SK-N-SH treated with all-trans-retinoic acid at 6 μM for 48 hours (cell line): ENCODE data around the gene CTNND2.

ENCODE experiments used
- ATAC-seq: fragments of 200-7000 bp; cut with Tn5 transposase; 3 replicates; pipeline ENCODE4 v1.9.1; 2020; ENCODE audit warnings: mild to moderate bottlenecking, moderate library complexity
- ARNTL ChIP-seq: fragments of 450-650 bp; formaldehyde crosslinking; IDR thresholded peaks from 2 replicates; pipeline ENCODE4 v1.5.0; 2020; ENCODE audit warnings: low read depth, mild to moderate bottlenecking, moderate library complexity, borderline replicate concordance
- BACH2 ChIP-seq: fragments of 250-450 bp; sonication (Bioruptor Pico); IDR thresholded peaks from 2 replicates; pipeline ENCODE4 v1.9.0; 2021; ENCODE audit warnings: mild to moderate bottlenecking, borderline replicate concordance
- CREB5 ChIP-seq: fragments of 250-450 bp; sonication (Bioruptor Pico); IDR thresholded peaks from 2 replicates; pipeline ENCODE4 v1.5.1; 2020; ENCODE audit warnings: low read depth, mild to moderate bottlenecking, moderate library complexity
- ESRRG ChIP-seq: fragments of 250-450 bp; sonication (Bioruptor Pico); IDR thresholded peaks from 2 replicates; pipeline ENCODE4 v1.6.1; 2021; ENCODE audit warnings: mild to moderate bottlenecking
- ISL1 ChIP-seq: fragments of 250-450 bp; sonication (Bioruptor Pico); IDR thresholded peaks from 2 replicates; pipeline ENCODE4 v2.1.2; 2022; ENCODE audit warnings: mild to moderate bottlenecking, moderate library complexity
- OSR1 ChIP-seq: fragments of 250-450 bp; sonication (Bioruptor Pico); IDR thresholded peaks from 2 replicates; pipeline ENCODE4 v1.8.0; 2022; ENCODE audit warnings: moderate library complexity, mild to moderate bottlenecking, inconsistent platforms
- PPARA ChIP-seq: fragments of 250-450 bp; sonication (Bioruptor Pico); IDR thresholded peaks from 2 replicates; pipeline ENCODE4 v1.5.0; 2020; ENCODE audit warnings: mild to moderate bottlenecking, borderline replicate concordance
- RARB ChIP-seq: fragments of 250-450 bp; sonication (Bioruptor Pico); IDR thresholded peaks from 2 replicates; pipeline ENCODE4 v1.8.0; 2021; ENCODE audit warnings: mild to moderate bottlenecking, moderate library complexity
- TCF4 ChIP-seq: fragments of 250-450 bp; sonication (Bioruptor Pico); IDR thresholded peaks from 2 replicates; pipeline ENCODE4 v1.8.0; 2021; ENCODE audit warnings: mild to moderate bottlenecking, moderate library complexity, borderline replicate concordance
- TOX ChIP-seq: fragments of 250-450 bp; sonication (Bioruptor Pico); IDR thresholded peaks from 2 replicates; pipeline ENCODE4 v1.8.0; 2021; ENCODE audit warnings: mild to moderate bottlenecking, moderate library complexity, borderline replicate concordance
- ZC3H10 ChIP-seq: fragments of 250-450 bp; sonication (Bioruptor Pico); IDR thresholded peaks from 2 replicates; pipeline ENCODE4 v1.5.1; 2021; ENCODE audit warnings: mild to moderate bottlenecking, moderate library complexity
- ZFP30 ChIP-seq: fragments of 450-650 bp; formaldehyde crosslinking; IDR thresholded peaks from 2 replicates; pipeline ENCODE4 v1.5.0; 2022; ENCODE audit warnings: mild to moderate bottlenecking, moderate library complexity
- ZNF565 ChIP-seq: fragments of 450-650 bp; formaldehyde crosslinking; conservative IDR thresholded peaks from 2 replicates; pipeline ENCODE4 v1.5.0; 2020; ENCODE audit warnings: low read depth, mild to moderate bottlenecking, moderate library complexity
- ZNF70 ChIP-seq: fragments of 450-650 bp; formaldehyde crosslinking; IDR thresholded peaks from 2 replicates; pipeline ENCODE4 v1.5.0; 2020; ENCODE audit warnings: mild to moderate bottlenecking, moderate library complexity
- ZNF8 ChIP-seq: fragments of 450-650 bp; formaldehyde crosslinking; IDR thresholded peaks from 2 replicates; pipeline ENCODE4 v1.5.0; 2020; ENCODE audit warnings: mild to moderate bottlenecking, moderate library complexity
- TF ChIP-seq, protein P1 (sequence below): fragments of 250-450 bp; sonication (Bioruptor Pico); IDR thresholded peaks from 2 replicates; pipeline ENCODE4 v1.5.0; 2020; ENCODE audit warnings: mild to moderate bottlenecking, moderate library complexity
- TF ChIP-seq, protein P2 (sequence below): fragments of 250-450 bp; sonication (Bioruptor Pico); IDR thresholded peaks from 2 replicates; pipeline ENCODE4 v1.8.0; 2020; ENCODE audit warnings: mild to moderate bottlenecking, moderate library complexity, borderline replicate concordance
- TF ChIP-seq, protein P3 (sequence below): fragments of 250-450 bp; sonication (Bioruptor Pico); IDR thresholded peaks from 2 replicates; pipeline ENCODE4 v1.5.1; 2021; ENCODE audit warnings: mild to moderate bottlenecking, moderate library complexity

Gene CTNND2

DNA sequence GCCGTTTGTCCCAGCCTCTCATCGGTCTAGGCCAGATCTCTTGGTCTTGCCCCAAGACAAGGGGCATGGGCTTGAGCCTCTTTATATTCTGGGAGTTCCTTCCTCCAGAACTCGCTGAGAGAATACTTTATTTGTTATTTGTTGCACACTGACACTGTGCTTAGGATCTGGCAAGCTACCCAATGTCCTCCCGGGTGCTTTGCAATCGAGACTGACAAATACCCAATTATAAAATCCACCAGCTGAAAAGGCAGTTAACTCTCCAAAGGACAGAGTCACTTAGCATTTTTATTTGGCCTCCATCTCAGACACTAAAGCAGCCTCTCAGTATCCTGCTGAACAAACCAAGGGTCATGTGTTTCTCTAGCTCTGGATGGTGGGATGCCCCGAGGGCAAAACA, 643.0 kb downstream of the CTNND2 start (continued):
- TF ChIP-seq, protein P1, sequence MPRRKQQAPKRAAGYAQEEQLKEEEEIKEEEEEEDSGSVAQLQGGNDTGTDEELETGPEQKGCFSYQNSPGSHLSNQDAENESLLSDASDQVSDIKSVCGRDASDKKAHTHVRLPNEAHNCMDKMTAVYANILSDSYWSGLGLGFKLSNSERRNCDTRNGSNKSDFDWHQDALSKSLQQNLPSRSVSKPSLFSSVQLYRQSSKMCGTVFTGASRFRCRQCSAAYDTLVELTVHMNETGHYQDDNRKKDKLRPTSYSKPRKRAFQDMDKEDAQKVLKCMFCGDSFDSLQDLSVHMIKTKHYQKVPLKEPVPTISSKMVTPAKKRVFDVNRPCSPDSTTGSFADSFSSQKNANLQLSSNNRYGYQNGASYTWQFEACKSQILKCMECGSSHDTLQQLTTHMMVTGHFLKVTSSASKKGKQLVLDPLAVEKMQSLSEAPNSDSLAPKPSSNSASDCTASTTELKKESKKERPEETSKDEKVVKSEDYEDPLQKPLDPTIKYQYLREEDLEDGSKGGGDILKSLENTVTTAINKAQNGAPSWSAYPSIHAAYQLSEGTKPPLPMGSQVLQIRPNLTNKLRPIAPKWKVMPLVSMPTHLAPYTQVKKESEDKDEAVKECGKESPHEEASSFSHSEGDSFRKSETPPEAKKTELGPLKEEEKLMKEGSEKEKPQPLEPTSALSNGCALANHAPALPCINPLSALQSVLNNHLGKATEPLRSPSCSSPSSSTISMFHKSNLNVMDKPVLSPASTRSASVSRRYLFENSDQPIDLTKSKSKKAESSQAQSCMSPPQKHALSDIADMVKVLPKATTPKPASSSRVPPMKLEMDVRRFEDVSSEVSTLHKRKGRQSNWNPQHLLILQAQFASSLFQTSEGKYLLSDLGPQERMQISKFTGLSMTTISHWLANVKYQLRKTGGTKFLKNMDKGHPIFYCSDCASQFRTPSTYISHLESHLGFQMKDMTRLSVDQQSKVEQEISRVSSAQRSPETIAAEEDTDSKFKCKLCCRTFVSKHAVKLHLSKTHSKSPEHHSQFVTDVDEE (CRISPR knock-in tag), result no peak
- no peak for TF ChIP-seq ZFP30 (CRISPR knock-in tag)
- TF ChIP-seq RARB (CRISPR knock-in tag), result no peak
- no peak for TF ChIP-seq CREB5 (CRISPR knock-in tag)
- TF ChIP-seq, protein P2, sequence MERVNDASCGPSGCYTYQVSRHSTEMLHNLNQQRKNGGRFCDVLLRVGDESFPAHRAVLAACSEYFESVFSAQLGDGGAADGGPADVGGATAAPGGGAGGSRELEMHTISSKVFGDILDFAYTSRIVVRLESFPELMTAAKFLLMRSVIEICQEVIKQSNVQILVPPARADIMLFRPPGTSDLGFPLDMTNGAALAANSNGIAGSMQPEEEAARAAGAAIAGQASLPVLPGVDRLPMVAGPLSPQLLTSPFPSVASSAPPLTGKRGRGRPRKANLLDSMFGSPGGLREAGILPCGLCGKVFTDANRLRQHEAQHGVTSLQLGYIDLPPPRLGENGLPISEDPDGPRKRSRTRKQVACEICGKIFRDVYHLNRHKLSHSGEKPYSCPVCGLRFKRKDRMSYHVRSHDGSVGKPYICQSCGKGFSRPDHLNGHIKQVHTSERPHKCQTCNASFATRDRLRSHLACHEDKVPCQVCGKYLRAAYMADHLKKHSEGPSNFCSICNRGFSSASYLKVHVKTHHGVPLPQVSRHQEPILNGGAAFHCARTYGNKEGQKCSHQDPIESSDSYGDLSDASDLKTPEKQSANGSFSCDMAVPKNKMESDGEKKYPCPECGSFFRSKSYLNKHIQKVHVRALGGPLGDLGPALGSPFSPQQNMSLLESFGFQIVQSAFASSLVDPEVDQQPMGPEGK (CRISPR knock-in tag), result no peak
- no peak for TF ChIP-seq ZNF70
- no peak for TF ChIP-seq TCF4 (CRISPR knock-in tag)

DNA sequence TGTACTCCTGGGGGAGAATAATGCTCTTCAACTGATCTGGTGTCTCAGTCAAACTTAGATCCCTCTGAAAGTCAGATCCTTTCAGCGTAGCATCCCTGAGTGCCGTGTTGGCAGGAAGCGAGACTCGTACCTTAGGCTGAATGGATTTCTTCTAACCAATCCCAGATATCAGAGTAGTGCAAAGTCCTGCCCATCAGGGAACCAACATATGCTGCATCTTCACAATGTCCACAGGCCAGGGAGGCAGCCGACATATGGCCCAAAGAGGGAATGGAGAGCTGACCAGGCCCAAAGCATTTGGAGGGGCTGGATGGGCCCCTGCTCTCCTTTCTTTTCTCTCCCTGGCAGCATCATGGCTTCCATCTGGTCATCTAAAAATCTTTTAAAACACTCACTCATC, 646.2 kb downstream of the CTNND2 start:
- no peak for ATAC-seq
- TF ChIP-seq OSR1 (CRISPR knock-in tag), result no peak
- no peak for TF ChIP-seq ZNF70
- TF ChIP-seq ISL1 (CRISPR knock-in tag), result no peak
- no peak for TF ChIP-seq ZNF565 (CRISPR knock-in tag)
- no peak for TF ChIP-seq TOX (CRISPR knock-in tag)
- no peak for TF ChIP-seq ESRRG (CRISPR knock-in tag)
- TF ChIP-seq, protein P3, sequence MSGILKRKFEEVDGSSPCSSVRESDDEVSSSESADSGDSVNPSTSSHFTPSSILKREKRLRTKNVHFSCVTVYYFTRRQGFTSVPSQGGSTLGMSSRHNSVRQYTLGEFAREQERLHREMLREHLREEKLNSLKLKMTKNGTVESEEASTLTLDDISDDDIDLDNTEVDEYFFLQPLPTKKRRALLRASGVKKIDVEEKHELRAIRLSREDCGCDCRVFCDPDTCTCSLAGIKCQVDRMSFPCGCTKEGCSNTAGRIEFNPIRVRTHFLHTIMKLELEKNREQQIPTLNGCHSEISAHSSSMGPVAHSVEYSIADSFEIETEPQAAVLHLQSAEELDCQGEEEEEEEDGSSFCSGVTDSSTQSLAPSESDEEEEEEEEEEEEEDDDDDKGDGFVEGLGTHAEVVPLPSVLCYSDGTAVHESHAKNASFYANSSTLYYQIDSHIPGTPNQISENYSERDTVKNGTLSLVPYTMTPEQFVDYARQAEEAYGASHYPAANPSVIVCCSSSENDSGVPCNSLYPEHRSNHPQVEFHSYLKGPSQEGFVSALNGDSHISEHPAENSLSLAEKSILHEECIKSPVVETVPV, result no peak
- no peak for TF ChIP-seq TCF4 (CRISPR knock-in tag)
- TF ChIP-seq RARB (CRISPR knock-in tag), result no peak
- TF ChIP-seq, protein P2 (CRISPR knock-in tag), result no peak
- no peak for TF ChIP-seq ZC3H10 (CRISPR knock-in tag)
- TF ChIP-seq PPARA, result no peak
- TF ChIP-seq BACH2 (CRISPR knock-in tag), result no peak
- no peak for TF ChIP-seq ZNF8 (CRISPR knock-in tag)
- no peak for TF ChIP-seq ARNTL

GRCh38 chr5:11252523-11252922, 651.7 kb downstream of the CTNND2 start:
- ATAC-seq, result no peak
- TF ChIP-seq BACH2 (CRISPR knock-in tag), result no peak
- TF ChIP-seq ZNF565 (CRISPR knock-in tag), result no peak
- TF ChIP-seq ISL1 (CRISPR knock-in tag), result no peak
- TF ChIP-seq, protein P3, result no peak
- no peak for TF ChIP-seq ZNF70
- TF ChIP-seq TCF4 (CRISPR knock-in tag), result no peak
